Stimulated activated CD8-positive, alpha-beta memory T cell treated with anti-CD3 and anti-CD28 coated beads, Interleukin-7, amount 100 ng/mL, for 4 hours (primary cell): Measurements from ENCODE around the gene BZW2.
A peak's percentile ranks its signal among the peaks of the same experiment; 100 is the strongest.
"Not testable (repeated sequence)": the region's sequence is repeated elsewhere in the genome, so short reads cannot be mapped to it uniquely, and the experiment has no call there.

Experiments used
- DNase-seq, 2 donors: peaks; one replicate each; pipeline ENCODE4 v3.0.0-alpha.2; 2020; ENCODE audit warnings: low read depth in 2 of 2

The BZW2 gene

GRCh38 chr7:16644636-16645592 lies 1.1 kb upstream of the BZW2 start:
- DNase-seq: peak; percentile 40 to 57

GRCh38 chr7:16646472-16647072 lies 591 bp downstream of the BZW2 start:
- no peak for DNase-seq

- no peak for DNase-seq
Observed at GRCh38 chr7:16647435-16647960, 1.5 kb downstream of the BZW2 start.

- no peak for DNase-seq
Observed at GRCh38 chr7:16648551-16648950, 2.6 kb downstream of the BZW2 start.

- no peak for DNase-seq
Observed at GRCh38 chr7:16649196-16649595, 3.2 kb downstream of the BZW2 start.

GRCh38 chr7:16650266-16650665 lies 4.3 kb downstream of the BZW2 start:
- no peak for DNase-seq

GRCh38 chr7:16651396-16652239 lies 5.6 kb downstream of the BZW2 start:
- DNase-seq: no peak

GRCh38 chr7:16652240-16652583 lies 6.2 kb downstream of the BZW2 start:
- DNase-seq: no peak

GRCh38 chr7:16652888-16653287 lies 6.9 kb downstream of the BZW2 start:
- no peak for DNase-seq

GRCh38 chr7:16655394-16655793 lies 9.4 kb downstream of the BZW2 start:
- no peak for DNase-seq

- no peak for DNase-seq
Observed at GRCh38 chr7:16656141-16656540, 10.2 kb downstream of the BZW2 start.

- DNase-seq: no peak
Observed at GRCh38 chr7:16657656-16658279, 11.8 kb downstream of the BZW2 start.

- not testable (repeated sequence) for DNase-seq
Observed at GRCh38 chr7:16659854-16660497, 14.0 kb downstream of the BZW2 start.

GRCh38 chr7:16660702-16661464 lies 14.9 kb downstream of the BZW2 start:
- DNase-seq: no peak

- DNase-seq: no peak
Observed at GRCh38 chr7:16661924-16662323, 15.9 kb downstream of the BZW2 start.

- DNase-seq: no peak
Observed at GRCh38 chr7:16667355-16667754, 21.4 kb downstream of the BZW2 start.

- DNase-seq: no peak
Observed at GRCh38 chr7:16668049-16668858, 22.3 kb downstream of the BZW2 start.

GRCh38 chr7:16668978-16669377 lies 23.0 kb downstream of the BZW2 start:
- no peak for DNase-seq

GRCh38 chr7:16669581-16669980 lies 23.6 kb downstream of the BZW2 start:
- no peak for DNase-seq

- no peak for DNase-seq
Observed at GRCh38 chr7:16670021-16670420, 24.0 kb downstream of the BZW2 start.
